Measurements from ENCODE around the gene CREB5.

Gene CREB5

DNA sequence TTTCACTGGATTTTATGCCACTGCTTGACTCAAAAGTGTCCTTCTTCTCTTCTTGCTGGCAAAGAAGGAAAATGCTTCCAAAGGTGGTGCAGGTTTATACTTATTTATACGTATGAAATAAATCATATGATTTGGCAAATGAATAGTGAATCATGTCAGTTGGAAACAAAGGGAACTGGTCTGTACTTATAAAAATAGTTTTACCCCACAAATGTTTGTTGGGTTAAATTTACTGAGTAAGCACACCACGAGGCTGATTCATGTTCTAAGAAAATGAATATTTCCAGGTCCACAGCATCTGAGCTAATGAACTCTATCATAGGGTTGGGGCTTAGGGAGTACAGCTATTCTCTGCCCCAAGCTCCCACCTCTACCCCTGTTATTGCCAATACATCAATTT is 313.6 kb downstream of the CREB5 start:
- no peak for DNase-seq

DNA sequence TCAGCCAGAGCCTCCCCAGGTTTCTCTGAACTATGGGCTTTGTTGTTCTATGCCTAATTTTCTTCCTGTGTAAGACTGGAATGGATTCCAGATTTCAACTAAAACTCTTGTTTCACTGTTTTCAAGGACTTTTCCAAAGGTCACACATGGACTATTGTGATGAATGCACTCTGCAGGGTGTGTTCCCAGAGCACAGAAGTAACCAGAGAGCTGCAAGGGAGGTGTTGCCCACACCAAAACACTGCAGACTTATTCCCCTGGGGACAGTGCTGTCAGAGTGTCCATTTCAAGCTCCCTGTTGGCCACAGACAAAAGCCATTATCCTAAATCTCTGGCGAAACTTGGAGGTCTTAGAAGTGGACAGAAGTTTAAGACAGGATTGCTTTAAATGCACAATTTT is 314.2 kb downstream of the CREB5 start:
- no peak for DNase-seq

DNA sequence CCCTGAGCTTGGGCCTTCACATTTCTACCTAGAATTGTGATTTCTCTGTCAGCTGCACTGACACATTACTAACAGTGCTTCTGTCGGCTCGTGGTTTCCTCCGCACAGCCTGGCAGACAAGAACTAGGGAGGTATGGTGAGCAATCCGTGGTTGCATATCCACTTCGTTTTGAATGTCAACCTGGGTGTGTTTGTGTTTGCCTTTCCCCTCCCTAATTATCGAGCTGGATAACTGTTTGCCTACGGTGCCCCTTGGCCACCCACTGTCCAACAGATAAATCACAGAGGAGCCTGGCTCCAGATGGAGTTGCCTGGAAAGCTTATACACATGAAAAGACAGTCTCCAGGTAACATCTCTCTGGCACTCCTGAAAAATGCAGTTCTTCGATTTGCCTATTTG is 317.0 kb downstream of the CREB5 start:
- DNase-seq: no peak

DNA sequence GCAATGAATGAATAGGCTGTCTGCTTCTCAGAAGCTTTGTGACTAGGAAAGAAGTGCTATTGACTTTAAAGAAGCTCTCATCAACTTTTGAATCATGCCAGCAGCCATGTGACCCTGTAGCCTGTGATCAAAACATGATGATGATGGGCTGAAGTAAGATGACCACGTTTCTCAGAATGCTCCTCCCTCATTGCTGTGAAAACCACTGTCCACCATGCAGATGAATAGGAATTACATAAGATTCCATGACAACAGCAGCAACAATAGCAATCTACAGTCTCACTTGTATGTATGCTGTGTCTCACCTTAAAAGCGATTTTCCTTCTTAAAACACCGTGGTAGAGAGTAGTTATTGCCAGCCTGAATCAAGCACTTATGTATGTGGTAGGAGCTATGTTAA is 317.4 kb downstream of the CREB5 start:
- no peak for DNase-seq

DNA sequence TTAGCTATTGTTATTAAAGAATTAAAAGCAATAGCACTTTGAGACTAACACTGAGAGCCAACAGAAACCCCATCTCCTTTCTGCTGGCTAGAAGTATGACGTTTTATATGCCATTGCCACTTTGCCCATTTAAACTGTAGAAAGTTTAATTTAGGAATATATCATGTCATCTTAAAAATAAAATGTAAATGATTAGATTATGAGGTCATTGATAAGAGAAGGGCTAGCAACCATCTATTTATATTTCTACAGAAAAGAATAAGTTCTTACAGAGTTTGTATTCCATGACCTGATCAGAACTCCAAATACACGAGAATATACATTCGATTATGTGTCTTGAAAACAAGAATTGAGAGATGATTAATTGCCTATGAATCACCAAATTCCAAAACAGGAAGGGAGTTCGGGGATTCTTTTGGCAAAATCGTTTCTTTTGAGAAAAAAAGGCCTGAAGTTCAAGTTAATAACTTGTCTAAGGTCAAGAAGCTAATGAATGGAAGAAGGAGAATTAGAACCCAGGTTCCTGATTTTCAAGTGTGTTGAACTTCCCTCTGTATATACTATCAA is 318.9 kb downstream of the CREB5 start:
- no peak for DNase-seq

DNA sequence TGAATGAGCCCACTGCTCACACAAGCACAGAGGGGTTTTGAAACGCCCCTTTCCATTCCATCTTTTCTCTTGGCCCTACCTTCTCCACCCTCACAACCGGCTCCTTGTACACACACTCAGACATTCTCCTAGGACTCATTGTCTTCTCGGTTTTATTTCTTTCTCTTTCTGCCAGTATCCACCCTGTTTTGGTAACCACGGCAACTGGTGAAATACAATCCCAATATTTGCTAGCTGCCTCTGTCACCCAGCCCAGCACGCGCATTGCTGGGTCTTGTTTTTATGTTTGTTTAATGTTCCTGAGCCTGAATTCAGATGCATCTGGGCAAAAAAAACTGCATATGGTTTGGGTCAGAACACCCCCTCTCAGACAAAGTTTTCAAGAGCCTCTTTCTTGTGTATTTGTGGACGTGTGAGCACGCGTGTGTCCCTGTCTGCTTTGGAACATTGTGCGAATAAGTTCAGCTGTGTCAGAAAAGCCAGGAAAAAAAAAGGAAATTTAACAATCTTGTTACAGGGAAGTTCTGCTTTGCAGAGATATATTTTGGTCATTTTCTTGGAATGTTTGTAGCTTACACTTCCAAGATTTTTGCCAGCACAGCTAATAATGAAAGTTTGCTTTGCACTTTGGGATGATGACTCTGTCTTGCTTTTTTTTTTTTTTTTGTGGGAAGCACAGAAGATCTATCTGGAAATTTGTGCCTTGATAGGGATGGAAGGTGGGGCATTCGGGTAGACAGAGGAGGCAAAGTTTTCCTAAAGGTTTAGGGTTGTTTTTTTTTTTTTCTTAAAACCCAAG is 320.0 kb downstream of the CREB5 start:
- DNase-seq: no peak

DNA sequence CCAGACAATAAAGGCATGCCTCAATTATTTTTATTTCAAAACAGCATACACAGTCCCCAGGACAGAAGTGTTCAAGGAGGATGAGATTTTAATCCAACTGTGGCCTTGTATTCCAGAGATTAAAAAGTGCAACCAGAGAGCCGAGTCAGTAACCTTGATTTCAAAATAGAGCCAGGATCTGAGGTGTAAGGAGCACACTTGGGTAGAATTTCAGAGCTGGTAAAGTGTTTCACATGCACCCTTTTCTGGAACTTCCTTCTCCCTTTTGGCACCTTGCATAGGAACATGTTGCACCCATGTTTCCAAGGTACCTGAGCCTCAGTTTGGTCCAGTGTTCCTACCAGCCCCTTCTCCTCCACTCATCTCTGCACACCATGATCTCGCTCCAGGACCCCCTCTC is 320.7 kb downstream of the CREB5 start:
- no peak for DNase-seq

DNA sequence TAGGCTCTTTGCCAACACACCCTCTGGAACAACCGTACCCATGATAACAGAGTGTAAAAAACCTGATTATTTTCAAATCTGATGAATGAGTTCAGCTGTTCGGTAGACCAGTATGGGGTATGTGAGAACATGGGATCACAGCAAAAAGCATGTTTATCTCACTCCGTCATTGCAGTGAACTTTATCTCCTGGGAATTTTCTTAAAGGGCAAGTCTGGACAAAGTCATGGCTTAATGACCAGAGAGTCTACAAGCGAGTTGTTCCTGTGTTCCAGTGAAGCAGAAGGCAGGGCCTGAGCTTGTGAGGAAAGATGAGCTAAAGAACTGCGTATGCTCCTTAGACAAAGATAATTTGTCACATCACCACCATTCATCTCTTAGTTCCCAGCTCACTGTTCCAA is 326.1 kb downstream of the CREB5 start:
- no peak for DNase-seq

DNA sequence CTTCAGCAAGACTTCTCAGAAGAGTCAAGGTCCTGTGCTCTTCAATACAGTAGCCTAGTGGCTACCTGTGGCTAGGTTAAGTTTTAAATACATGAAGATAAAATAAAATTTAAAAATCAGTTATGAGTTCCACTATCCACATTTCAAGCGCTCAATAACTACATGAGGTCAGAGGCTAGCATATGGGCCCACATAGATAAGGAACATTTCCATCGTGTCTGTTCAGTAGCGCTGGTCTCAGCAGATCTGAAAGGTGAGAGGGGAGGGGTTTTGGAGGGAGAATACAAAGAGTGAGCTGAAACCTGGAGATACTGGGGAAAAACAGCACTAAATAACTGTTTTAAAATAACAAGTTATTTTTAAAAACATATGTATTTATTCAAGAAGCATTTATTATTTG is 326.8 kb downstream of the CREB5 start:
- no peak for DNase-seq

DNA sequence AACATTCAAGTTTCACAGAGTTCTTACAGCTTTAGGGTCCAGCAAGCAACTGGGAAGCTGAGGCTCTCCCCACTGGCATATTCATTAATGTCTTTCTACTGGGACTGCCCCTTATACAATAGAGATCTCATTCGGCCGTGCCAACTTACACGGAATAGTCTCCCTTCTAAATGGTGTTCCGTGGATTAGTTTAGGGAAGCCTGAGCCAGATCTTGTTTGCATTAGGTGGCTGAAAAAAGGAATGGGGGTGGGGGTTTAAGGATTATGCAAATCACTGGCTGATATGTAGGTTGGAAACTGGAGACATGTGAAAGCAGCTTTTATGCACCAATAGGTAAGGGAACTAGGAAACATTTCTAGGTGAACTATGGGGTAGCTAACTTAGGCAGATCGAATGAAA is 327.5 kb downstream of the CREB5 start:
- no peak for DNase-seq

DNA sequence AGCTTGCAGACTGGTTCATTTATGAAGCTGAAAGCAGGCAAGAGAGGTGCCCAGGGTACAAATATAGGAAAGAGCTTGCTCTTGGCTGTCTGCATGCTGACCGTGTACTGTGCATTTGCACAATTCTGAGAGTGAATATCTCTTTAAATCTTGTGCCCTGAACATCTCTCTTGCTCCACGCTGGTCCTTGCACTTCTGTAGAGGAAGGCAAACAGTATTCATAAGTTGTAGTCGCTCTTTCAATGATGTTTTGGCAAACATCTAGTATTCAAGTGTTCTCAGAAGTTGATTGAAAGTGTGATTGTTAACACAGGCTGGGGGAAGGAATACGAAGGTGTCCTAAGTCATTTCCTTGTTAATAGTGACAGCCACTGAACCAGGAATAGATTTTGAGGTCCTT is 332.6 kb downstream of the CREB5 start:
- DNase-seq: no peak

DNA sequence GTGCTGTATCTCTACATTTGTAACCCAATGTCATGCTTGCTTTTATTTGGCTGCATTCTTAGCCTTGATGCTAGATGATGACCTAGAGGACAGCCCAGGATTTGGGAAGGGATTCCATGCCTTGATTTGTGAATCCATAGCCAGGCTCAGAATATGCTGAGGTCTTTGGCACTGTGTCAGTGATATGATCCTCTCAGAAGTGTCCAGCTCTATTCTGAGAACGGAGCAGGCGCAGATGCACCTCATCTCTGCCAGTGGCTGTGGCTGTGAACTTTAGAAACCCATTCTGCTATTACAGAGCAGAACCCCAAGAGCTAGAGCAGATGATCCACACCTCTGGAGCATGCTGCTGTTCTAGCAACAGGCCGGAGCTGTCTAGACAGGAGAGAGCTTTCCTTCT is 333.0 kb downstream of the CREB5 start:
- DNase-seq: no peak

DNA sequence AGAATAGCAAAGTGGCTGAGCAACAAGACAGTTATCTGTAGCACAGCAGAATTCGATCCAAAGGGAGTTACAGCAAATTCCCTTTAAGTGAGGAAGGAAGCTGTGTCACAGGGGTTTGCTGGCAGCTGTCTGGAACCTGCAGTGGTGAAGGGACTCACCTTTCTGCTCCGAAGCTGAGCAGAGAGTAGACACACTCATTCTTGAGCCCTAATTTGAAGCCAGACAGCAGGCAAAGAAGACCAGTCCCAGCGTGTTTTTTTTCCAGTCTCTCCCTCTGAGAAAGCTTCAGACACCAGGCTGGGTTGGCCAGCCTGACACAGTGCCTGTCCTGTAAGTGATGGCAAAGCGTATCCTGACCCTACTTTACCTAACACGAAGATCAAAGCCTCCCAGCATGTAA is 335.1 kb downstream of the CREB5 start:
- no peak for DNase-seq

DNA sequence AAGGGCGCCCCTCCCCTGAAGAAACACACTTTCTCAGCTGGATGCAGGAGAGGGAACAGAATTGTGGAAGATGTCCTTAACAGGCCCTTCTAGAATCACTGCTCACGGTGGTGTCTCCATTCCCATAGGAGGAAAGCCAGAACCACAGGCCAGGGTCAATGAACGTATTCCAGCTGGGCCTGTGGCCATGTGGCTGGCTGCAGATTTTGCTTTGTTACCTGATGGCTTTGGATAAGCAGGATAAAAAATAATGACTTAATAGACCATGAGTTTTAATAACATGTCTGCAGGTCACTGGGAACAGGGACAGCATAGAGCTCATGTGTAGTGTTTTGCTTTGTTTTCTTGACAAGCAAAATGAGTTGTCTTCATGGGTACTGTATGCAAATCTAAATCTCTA is 335.5 kb downstream of the CREB5 start:
- DNase-seq: no peak

DNA sequence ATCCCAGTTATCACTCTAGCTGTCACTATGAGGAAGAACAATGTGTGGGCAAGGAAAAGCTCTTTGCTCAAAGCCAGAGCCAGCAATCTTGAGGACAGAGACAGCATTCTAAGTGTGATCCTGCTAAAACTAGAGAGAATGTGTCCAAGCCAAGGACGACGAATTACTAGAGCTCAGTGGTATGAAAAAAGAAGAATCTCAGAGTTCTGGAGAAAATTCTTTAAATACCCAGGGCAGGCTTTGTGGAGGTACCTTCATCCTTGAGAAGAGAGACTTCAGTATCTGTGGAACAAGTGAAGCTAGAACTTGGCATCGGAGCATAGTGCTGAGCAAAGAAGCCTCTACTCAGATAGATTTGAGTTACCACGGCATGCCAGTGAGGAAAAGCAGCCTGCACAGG is 336.0 kb downstream of the CREB5 start:
- no peak for DNase-seq

DNA sequence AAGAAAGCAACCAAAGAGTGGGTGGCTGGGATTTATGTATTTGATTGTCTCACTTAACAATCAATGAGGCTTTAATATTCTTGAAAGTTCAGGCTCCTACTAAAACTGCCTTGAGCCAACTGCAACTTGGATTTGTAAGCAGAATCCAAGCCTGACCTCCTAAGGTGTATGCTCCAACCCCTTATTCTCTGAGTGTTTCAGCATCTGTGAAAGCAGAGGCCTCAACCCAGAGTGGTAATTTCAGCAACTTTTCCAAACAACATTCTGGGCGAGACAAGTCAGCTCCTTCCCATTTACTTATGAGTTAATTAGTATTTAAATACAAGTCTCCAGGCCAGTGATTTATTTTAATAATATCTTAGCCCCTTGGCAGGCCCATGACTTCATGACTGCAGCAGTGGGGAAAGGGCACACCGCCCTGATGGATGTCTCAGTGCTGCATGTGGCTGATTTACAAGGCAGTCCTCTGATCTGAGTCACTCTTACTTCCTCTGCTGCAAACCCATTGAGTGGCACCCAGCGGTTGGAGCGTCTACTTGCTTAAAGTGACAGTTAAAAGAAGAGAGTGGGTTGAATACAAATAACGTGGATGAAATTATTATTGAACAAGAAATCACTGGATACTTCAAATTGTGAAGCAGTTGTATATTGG is 336.7 kb downstream of the CREB5 start:
- peak in 1 of 2 donors; percentile 22 for DNase-seq

DNA sequence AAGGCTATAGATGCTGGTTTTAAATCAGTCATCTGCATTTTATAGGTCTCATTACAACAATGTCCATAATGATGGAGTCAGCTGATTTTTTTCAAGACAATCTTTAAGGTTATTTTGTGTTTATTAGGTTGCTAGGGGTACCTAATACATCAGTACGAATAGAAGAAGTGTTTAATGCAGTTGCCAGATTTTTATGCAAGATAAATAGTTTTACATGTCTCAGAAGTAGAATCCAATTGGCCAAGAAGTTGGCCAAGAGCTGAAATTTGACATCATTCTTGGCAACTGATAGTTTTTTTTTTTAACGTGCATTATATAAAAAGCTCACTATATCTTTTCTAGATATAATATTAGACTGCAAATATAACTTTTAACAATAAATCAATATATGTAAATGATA is 337.3 kb downstream of the CREB5 start:
- DNase-seq: no peak

DNA sequence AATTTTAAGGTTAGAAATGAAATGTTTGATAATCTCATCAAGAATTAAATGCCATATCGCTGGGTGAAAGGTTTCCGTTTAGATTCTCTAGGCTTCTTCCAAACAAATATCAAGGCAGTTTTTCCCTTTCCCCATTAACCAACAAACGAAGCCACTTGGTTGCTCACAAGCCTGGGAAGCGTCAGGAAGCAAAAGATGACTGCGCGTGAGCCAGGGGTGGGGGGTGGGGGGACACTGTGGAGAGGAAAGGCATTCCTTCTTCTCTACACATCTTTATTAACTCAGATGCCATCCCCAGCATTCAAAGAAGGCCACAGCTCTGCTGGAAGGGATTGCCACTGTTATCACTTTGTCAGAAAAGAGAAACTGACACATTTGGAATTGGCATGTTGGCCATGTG is 338.7 kb downstream of the CREB5 start:
- no peak for DNase-seq

DNA sequence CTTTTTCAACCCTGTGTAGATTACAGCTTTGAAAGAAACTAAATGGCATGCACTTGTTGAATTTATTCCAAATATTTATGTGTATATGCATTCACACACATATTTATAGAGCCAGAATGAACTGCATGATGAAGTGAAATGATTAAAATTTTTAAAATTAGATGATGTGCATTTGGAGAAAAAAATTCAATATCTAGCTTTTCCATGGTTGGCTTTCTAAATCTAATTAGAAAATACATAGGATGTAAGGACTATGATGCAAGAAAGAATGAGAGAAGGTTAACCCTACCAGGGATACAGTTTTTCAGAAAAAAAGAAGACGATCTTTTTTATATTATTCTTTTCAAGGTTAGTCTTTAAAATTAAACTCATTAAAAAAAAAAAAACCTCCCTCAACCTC is 341.3 kb downstream of the CREB5 start:
- no peak for DNase-seq

DNA sequence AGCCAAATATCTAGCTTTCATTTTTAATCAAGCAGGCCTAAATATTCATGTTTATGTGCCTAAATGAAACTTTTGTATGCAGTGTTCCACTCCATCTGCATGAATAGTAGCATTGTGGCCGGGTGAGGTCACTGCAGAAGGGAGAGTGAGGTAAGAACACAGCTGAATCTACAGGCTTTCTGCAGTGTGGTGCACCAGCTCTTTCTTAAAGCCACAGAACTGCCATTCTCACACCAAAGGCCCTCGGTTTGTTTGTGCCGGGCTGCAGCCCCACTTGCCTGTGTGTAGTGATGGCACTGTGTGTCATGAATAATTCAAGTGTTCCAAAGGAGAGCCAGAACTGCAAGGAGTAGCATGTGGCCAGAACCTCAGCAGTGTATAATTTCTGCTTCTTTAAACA is 341.7 kb downstream of the CREB5 start:
- DNase-seq: no peak

DNA sequence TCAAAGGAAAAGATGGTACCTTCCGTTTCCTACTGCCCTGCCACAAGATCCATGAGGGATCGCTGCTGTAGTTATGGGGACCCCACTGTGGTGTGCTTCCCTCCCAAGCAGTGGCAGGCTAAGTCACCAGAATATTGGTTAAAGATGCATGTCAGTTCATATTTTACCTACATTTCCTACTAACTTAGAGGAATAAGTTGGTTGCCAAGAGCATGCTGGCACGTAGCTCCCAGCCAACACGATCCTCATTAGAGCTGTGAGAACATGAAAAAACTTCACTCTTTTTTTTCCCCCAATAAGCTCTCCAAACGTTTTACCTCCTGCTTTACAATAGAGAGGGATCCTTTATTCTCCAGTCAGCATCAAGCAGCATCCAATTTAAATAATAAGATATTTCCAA is 342.1 kb downstream of the CREB5 start:
- no peak for DNase-seq

DNA sequence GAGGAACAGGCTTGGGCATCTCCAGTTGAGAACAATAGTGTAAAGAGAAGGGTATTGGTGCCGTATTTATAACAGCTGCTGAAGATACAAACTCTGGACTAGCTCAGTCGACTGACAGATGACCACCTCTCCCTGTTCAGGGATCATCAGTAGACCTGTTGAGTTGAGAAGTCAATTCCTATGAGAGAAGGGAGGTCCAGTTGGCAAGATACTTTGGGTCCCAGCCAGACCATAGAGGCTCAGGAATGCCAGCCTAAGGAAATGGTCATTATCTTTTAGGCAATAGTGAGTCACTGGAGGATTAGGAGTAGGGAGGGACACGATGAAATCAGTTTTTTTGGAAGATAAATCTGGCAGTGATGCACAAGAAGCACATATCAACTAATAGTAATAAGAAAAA is 342.9 kb downstream of the CREB5 start:
- DNase-seq: no peak

DNA sequence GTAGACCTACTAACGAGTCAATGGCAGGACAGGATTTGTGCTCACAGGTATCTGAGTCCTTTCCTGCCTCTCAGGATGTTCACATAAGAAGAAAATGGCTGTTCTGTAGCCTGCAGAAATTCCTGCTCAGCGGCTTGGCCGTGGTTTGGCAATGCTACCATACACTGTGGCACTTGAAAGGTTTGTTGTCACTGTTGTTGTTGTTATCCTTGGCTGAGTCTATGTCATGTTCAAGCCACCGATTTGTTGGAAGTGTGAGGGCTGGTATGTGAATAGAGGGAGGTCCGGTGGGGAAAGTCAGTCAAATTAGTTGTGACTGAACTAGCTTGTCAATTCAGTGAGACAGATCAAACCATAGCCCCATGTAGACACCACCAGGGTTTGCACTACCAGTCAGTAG is 345.9 kb downstream of the CREB5 start:
- no peak for DNase-seq

DNA sequence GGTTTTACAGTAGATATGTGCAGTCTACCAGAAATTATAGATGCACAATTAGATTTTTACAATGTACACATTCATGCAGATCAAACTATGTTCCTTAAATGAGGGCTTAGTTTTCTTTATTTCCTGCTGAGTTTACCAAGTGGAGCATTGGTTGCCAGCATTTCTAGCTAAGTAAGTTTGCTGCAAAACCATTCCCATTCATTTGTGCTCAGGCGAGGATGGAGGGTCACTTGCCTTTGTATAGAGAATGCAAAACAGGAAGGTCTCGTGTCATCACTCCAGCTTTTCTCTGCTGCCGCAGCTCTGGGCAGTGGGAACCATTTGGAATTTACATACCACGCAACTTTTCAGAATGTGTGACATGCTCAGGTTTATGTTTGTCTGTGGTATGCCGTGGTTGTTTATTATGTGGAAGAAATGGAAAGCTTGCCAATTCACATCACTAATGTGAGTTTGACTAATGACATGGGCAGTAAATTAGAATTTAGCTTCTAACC is 347.2 kb downstream of the CREB5 start:
- DNase-seq: no peak
